K562 (cell line): ENCODE measurements around the gene FAM219B. TPM values are rescaled to one million over a fixed set of nuclear protein-coding genes. Genes with fewer than 3 reads are reported as not detected.

Experiments
- CC2D1A ChIP-seq: fragments of 450-650 bp; IDR thresholded peaks from 2 replicates; pipeline ENCODE4 v1.6.1; 2017; ENCODE audit warnings: mild to moderate bottlenecking
- CCAR2 ChIP-seq: fragments of 200-400 bp; formaldehyde crosslinking; IDR thresholded peaks from 2 replicates; pipeline ENCODE4 v1.6.1; 2017; ENCODE audit warnings: mild to moderate bottlenecking, low read depth, low read length
- CREB3 ChIP-seq: fragments of 450-650 bp; conservative IDR thresholded peaks from 2 replicates; pipeline ENCODE4 v1.6.1; 2016; ENCODE audit warnings: missing genetic modification characterization, low read depth, mild to moderate bottlenecking, missing compliant biosample characterization, moderate library complexity
- EP300 ChIP-seq: IDR thresholded peaks from 2 replicates; pipeline ENCODE4 v1.6.1; 2012; ENCODE audit warnings: low read length, improper control_type of control experiment
- KLF13 ChIP-seq: fragments of 450-650 bp; IDR thresholded peaks from 2 replicates; pipeline ENCODE4 v1.6.1; 2016; ENCODE audit warnings: missing genetic modification characterization, low read depth, mild to moderate bottlenecking, missing compliant biosample characterization, moderate library complexity, borderline replicate concordance
- NFXL1 ChIP-seq: fragments of 450-650 bp; formaldehyde crosslinking; IDR thresholded peaks from 2 replicates; pipeline ENCODE4 v1.4.0; 2021; ENCODE audit warnings: mild to moderate bottlenecking
- NRF1 ChIP-seq, 2 experiments: fragments of 450-650 bp; IDR thresholded peaks in 1 of 2; conservative IDR thresholded peaks in 1 of 2; 2 replicates each; pipeline ENCODE4 v1.6.1; 2014; ENCODE audit warnings: mild to moderate bottlenecking in 2 of 2
- POLR2AphosphoS2 ChIP-seq: IDR thresholded peaks from 2 replicates; pipeline ENCODE4 v1.6.1; 2012; ENCODE audit warnings: low read length, improper control_type of control experiment
- SMARCA5 ChIP-seq: fragments of 450-650 bp; IDR thresholded peaks from 2 replicates; pipeline ENCODE4 v1.6.1; 2016
- polyA plus RNA-seq, 8 experiments: library from polyadenylated mRNA; depleted of rRNA in 4 of 8; stranded (reverse) in 5 of 8; unstranded in 3 of 8; fragments of >200 nt; fragmentation: Nextera tagmentation in 2 of 8; fragmentation: Illumina TruSeq in 1 of 8; extraction: Ambion mirVana in 2 of 8; extraction: Trizol in 1 of 8; gene quantifications; 2 replicates each; pipeline versions ENCODE4 v1.2.1 to v1.2.3, GENCODE V29; 2011 to 2014; ENCODE audit warnings: inconsistent platforms in 1 of 8, missing spikeins in 1 of 8
- total RNA-seq, 7 experiments: library from RNA; depleted of rRNA in 6 of 7; stranded (reverse); fragments of >200 nt in 6 of 7; fragmentation: Illumina TruSeq in 2 of 7; extraction: Trizol in 2 of 7; gene quantifications; 2 replicates each; pipeline versions ENCODE4 v1.2.1 to v1.2.3, GENCODE V29; 2011 to 2021; ENCODE audit warnings: low replicate concordance in 1 of 7
- TF ChIP-seq, protein P1 (sequence below), 2 experiments: fragments of 450-650 bp; formaldehyde crosslinking in 1 of 2; IDR thresholded peaks; 2 replicates each; pipeline versions ENCODE4 v1.4.0 to v1.6.1; 2014 to 2020; ENCODE audit warnings: mild to moderate bottlenecking in 2 of 2, borderline replicate concordance in 1 of 2, low read depth in 1 of 2
- TF ChIP-seq, protein P2 (sequence below): fragments of 450-650 bp; formaldehyde crosslinking; IDR thresholded peaks from 2 replicates; pipeline ENCODE4 v1.4.0; 2020; ENCODE audit warnings: mild to moderate bottlenecking, moderate library complexity
- TF ChIP-seq, protein P3 (sequence below): sonication (generic); formaldehyde crosslinking; IDR thresholded peaks from 2 replicates; pipeline ENCODE4 v1.8.0; 2023; ENCODE audit warnings: mild to moderate bottlenecking, missing genetic modification reagents

The FAM219B gene
- total and polyA plus RNA-seq, 9 of the 15 experiments (the other 6 are each of a cell fraction or from before 2014, with no cell fraction given), result 6.8 to 50.4 (median 29.4) TPM

- TF ChIP-seq, protein P1, sequence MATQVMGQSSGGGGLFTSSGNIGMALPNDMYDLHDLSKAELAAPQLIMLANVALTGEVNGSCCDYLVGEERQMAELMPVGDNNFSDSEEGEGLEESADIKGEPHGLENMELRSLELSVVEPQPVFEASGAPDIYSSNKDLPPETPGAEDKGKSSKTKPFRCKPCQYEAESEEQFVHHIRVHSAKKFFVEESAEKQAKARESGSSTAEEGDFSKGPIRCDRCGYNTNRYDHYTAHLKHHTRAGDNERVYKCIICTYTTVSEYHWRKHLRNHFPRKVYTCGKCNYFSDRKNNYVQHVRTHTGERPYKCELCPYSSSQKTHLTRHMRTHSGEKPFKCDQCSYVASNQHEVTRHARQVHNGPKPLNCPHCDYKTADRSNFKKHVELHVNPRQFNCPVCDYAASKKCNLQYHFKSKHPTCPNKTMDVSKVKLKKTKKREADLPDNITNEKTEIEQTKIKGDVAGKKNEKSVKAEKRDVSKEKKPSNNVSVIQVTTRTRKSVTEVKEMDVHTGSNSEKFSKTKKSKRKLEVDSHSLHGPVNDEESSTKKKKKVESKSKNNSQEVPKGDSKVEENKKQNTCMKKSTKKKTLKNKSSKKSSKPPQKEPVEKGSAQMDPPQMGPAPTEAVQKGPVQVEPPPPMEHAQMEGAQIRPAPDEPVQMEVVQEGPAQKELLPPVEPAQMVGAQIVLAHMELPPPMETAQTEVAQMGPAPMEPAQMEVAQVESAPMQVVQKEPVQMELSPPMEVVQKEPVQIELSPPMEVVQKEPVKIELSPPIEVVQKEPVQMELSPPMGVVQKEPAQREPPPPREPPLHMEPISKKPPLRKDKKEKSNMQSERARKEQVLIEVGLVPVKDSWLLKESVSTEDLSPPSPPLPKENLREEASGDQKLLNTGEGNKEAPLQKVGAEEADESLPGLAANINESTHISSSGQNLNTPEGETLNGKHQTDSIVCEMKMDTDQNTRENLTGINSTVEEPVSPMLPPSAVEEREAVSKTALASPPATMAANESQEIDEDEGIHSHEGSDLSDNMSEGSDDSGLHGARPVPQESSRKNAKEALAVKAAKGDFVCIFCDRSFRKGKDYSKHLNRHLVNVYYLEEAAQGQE (IDR thresholded peaks at IDR 0.05; ENCODE audit: borderline replicate concordance), result peak; percentile 83
- TF ChIP-seq, protein P1 (CRISPR knock-in tag; IDR thresholded peaks at IDR 0.05; ENCODE audit: low read depth), result no peak
- TF ChIP-seq NRF1 (conservative IDR thresholded peaks at IDR 0.05 in 1 of 2, IDR thresholded peaks at IDR 0.05 in 1 of 2) (no peak), CCAR2 (no peak), POLR2AphosphoS2 (no peak), CC2D1A (peak; percentile 53; the same call in 1 of the 2 replicates), EP300 (no peak), NFXL1 (no peak), CREB3 (no peak), SMARCA5 (no peak), KLF13 (tag) (no peak)
- TF ChIP-seq, protein P2, sequence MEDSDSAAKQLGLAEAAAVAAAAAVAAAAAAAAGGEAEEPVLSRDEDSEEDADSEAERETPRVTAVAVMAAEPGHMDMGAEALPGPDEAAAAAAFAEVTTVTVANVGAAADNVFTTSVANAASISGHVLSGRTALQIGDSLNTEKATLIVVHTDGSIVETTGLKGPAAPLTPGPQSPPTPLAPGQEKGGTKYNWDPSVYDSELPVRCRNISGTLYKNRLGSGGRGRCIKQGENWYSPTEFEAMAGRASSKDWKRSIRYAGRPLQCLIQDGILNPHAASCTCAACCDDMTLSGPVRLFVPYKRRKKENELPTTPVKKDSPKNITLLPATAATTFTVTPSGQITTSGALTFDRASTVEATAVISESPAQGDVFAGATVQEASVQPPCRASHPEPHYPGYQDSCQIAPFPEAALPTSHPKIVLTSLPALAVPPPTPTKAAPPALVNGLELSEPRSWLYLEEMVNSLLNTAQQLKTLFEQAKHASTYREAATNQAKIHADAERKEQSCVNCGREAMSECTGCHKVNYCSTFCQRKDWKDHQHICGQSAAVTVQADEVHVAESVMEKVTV (CRISPR knock-in tag), result peak; percentile 89
- TF ChIP-seq, protein P3, sequence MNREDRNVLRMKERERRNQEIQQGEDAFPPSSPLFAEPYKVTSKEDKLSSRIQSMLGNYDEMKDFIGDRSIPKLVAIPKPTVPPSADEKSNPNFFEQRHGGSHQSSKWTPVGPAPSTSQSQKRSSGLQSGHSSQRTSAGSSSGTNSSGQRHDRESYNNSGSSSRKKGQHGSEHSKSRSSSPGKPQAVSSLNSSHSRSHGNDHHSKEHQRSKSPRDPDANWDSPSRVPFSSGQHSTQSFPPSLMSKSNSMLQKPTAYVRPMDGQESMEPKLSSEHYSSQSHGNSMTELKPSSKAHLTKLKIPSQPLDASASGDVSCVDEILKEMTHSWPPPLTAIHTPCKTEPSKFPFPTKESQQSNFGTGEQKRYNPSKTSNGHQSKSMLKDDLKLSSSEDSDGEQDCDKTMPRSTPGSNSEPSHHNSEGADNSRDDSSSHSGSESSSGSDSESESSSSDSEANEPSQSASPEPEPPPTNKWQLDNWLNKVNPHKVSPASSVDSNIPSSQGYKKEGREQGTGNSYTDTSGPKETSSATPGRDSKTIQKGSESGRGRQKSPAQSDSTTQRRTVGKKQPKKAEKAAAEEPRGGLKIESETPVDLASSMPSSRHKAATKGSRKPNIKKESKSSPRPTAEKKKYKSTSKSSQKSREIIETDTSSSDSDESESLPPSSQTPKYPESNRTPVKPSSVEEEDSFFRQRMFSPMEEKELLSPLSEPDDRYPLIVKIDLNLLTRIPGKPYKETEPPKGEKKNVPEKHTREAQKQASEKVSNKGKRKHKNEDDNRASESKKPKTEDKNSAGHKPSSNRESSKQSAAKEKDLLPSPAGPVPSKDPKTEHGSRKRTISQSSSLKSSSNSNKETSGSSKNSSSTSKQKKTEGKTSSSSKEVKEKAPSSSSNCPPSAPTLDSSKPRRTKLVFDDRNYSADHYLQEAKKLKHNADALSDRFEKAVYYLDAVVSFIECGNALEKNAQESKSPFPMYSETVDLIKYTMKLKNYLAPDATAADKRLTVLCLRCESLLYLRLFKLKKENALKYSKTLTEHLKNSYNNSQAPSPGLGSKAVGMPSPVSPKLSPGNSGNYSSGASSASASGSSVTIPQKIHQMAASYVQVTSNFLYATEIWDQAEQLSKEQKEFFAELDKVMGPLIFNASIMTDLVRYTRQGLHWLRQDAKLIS (CRISPR knock-in tag), result no peak
Observed at GRCh38 chr15:74950078-74950908, 43.6 kb upstream of the FAM219B start (continued).
